Endothelial cell of umbilical vein (primary cell): ENCODE results near the gene C16orf90. TPM values are rescaled to one million over a fixed set of nuclear protein-coding genes. Genes with fewer than 3 reads are reported as not detected.
A peak's percentile ranks its signal among the peaks of the same experiment; 100 is the strongest.

Source experiments
- BruUV-seq: library from RNA; stranded (reverse); fragments of 400-500 nt; replicated peaks from 2 replicates; lab custom pipeline; 2021; lab: Mats Ljungman, UMichigan
- CTCF ChIA-PET: fragments of 300-600, 350-600 bp; sonication (Branson Sonifier 250); formaldehyde crosslinking; loops from one replicate; lab custom pipeline; 2021; ENCODE audit warnings: antibody characterized with exemption, inconsistent platforms; lab: Charles Lee
- POLR2A ChIA-PET: fragments of 300-600, 350-600 bp; sonication (Branson Sonifier 250); formaldehyde crosslinking; loops from one replicate; lab custom pipeline; 2021; ENCODE audit warnings: antibody characterized with exemption, inconsistent platforms; lab: Charles Lee
- DNase-seq: peaks from one replicate; pipeline ENCODE4 v3.0.0-alpha.2; 2011; ENCODE audit warnings: low read depth, low spot score
- FAIRE-seq: peaks from 2 replicates; lab custom pipeline; 2011; peaks lifted over from hg19 to GRCh38; lab: Jason Lieb, UNC
- H2AFZ ChIP-seq: 2 replicates; pipeline ENCODE4 v1.6.0; 2012; ENCODE audit warnings: low read depth, low read length, control low read depth, inconsistent platforms
- H3K27ac ChIP-seq: 2 replicates; pipeline ENCODE4 v1.5.1; 2011; ENCODE audit warnings: low read depth, mild to moderate bottlenecking, control low read depth, low read length, moderate library complexity; ENCODE audit not compliant: insufficient read depth
- H3K27me3 ChIP-seq, 2 experiments: 2 replicates each; pipeline versions ENCODE4 v1.6.0 to v1.6.1; 2011; ENCODE audit warnings: low read length in 2 of 2, mixed read lengths in 1 of 2; ENCODE audit not compliant: control insufficient read depth in 2 of 2, insufficient read depth in 2 of 2
- H3K36me3 ChIP-seq, 2 experiments: 2 replicates in 1 of 2; 3 replicates in 1 of 2; pipeline ENCODE4 v1.5.1; 2011; ENCODE audit warnings: low read length in 2 of 2, mild to moderate bottlenecking in 1 of 2, moderate library complexity in 1 of 2; ENCODE audit not compliant: control insufficient read depth in 2 of 2, insufficient read depth in 2 of 2; ENCODE audit errors: extremely low read depth in 1 of 2
- H3K4me1 ChIP-seq: 3 replicates; pipeline ENCODE4 v1.5.1; 2011; ENCODE audit warnings: mild to moderate bottlenecking, low read length; ENCODE audit not compliant: control insufficient read depth, insufficient read depth; ENCODE audit errors: extremely low read depth
- H3K4me2 ChIP-seq: 2 replicates; pipeline ENCODE4 v1.6.1; 2011; ENCODE audit warnings: low read length, control low read depth, mixed read lengths; ENCODE audit not compliant: insufficient read depth
- H3K4me3 ChIP-seq, 3 experiments: fragments of 200-600 bp in 1 of 3; sonication (generic), shearing (Covaris generic) in 1 of 3; replicated peaks in 1 of 3; 2 replicates each; pipeline ENCODE4 v1.5.1; 2011 to 2016; ENCODE audit warnings: control low read depth in 3 of 3, low read length in 3 of 3, mild to moderate bottlenecking in 2 of 3, inconsistent platforms in 1 of 3, low read depth in 1 of 3, moderate library complexity in 1 of 3; ENCODE audit not compliant: insufficient read depth in 1 of 3
- H3K79me2 ChIP-seq: 2 replicates; pipeline ENCODE4 v1.6.0; 2012; ENCODE audit warnings: low read length, inconsistent platforms; ENCODE audit not compliant: control insufficient read depth, insufficient read depth
- H3K9ac ChIP-seq: replicated peaks from 2 replicates; pipeline ENCODE3; 2011; ENCODE audit warnings: low read length, control low read depth; ENCODE audit not compliant: insufficient read depth; ENCODE audit errors: extremely low read depth
- H3K9me1 ChIP-seq: replicated peaks from 3 replicates; pipeline ENCODE4 v1.6.0; 2011; ENCODE audit warnings: mild to moderate bottlenecking, low read length; ENCODE audit not compliant: control insufficient read depth, insufficient read depth; ENCODE audit errors: extremely low read depth
- H3K9me3 ChIP-seq: replicated peaks from 2 replicates; pipeline ENCODE4 v1.5.1; 2012; ENCODE audit warnings: low read length, inconsistent platforms; ENCODE audit not compliant: control insufficient read depth, insufficient read depth
- H4K20me1 ChIP-seq: replicated peaks from 2 replicates; pipeline ENCODE3; 2011; ENCODE audit warnings: mild to moderate bottlenecking, low read length; ENCODE audit not compliant: control insufficient read depth, insufficient read depth; ENCODE audit errors: extremely low read depth
- CTCF ChIP-seq, 2 donors: IDR thresholded peaks; 1 replicate in 1 of 2; 2 replicates in 1 of 2; pipeline ENCODE4 v1.5.1; 2011; ENCODE audit warnings: low read length in 2 of 2, mild to moderate bottlenecking in 2 of 2, moderate library complexity in 2 of 2, control low read depth in 1 of 2, inconsistent platforms in 1 of 2, low read depth in 1 of 2; ENCODE audit not compliant: insufficient read depth in 1 of 2; ENCODE audit errors: extremely low read depth in 1 of 2
- EZH2 ChIP-seq: IDR thresholded peaks from 2 replicates; pipeline ENCODE4 v1.6.1; 2012; ENCODE audit warnings: borderline replicate concordance, low read depth, mild to moderate bottlenecking, moderate library complexity, low read length, inconsistent platforms; ENCODE audit not compliant: severe bottlenecking
- FOS ChIP-seq: IDR thresholded peaks from 2 replicates; pipeline ENCODE4 v1.6.1; 2011; ENCODE audit warnings: mild to moderate bottlenecking, low read length, moderate library complexity, borderline replicate concordance; ENCODE audit not compliant: insufficient read depth
- GATA2 ChIP-seq: IDR thresholded peaks from 2 replicates; pipeline ENCODE4 v1.7.0; 2011; ENCODE audit warnings: low read depth, mild to moderate bottlenecking, moderate library complexity, mixed read lengths, low read length; ENCODE audit not compliant: insufficient read length, insufficient read depth
- JUN ChIP-seq: IDR thresholded peaks from 2 replicates; pipeline ENCODE4 v1.6.1; 2011; ENCODE audit warnings: borderline replicate concordance, low read depth; ENCODE audit not compliant: insufficient read length, insufficient read depth
- MAX ChIP-seq: IDR thresholded peaks from 2 replicates; pipeline ENCODE4 v1.6.1; 2011; ENCODE audit not compliant: insufficient read depth, insufficient read length
- MYC ChIP-seq: IDR thresholded peaks from one replicate; pipeline ENCODE4 v1.6.1; 2011; ENCODE audit warnings: mild to moderate bottlenecking, low read depth, low read length
- POLR2A ChIP-seq: IDR thresholded peaks from 2 replicates; pipeline ENCODE4 v1.6.1; 2012; ENCODE audit warnings: low read depth, mild to moderate bottlenecking, control low read depth, low read length
- POLR2AphosphoS5 ChIP-seq: IDR thresholded peaks from 2 replicates; pipeline ENCODE4 v1.6.1; 2012; ENCODE audit warnings: low read depth, mild to moderate bottlenecking, control low read depth, low read length, moderate library complexity; ENCODE audit not compliant: insufficient read depth
- dilution Hi-C: fragments of 300-500 bp; cut with MboI; formaldehyde crosslinking; loops from one replicate; pipeline ENCODE4 v1.15.0; 2019; ENCODE audit warnings: low sequenced_read_pairs; ENCODE audit not compliant: extremely low pct_ligation_motif_present
- intact Hi-C: fragments of 100-400 bp; cut with micrococcal nuclease; formaldehyde crosslinking; loops from one replicate; pipeline ENCODE4 v1.10.0; 2022
- polyA plus RNA-seq, 4 experiments: library from polyadenylated mRNA; depleted of rRNA in 3 of 4; stranded (reverse) in 3 of 4; unstranded in 1 of 4; fragments of >200 nt; gene quantifications; 2 replicates each; pipeline versions ENCODE4 v1.2.1 to v1.2.3, GENCODE V29; 2011 to 2012; ENCODE audit warnings: missing spikeins in 1 of 4
- total RNA-seq: library from RNA; stranded (reverse); gene quantifications from 2 replicates; pipeline ENCODE4 v1.2.3, GENCODE V29; 2021

Gene C16orf90
- total and polyA plus RNA-seq, 2 donors (not counting 3 experiments of a cell fraction or from before 2014, with no cell fraction given): not detected

GRCh38 chr16:3520841-3521240, 25.6 kb upstream of the C16orf90 start:
- DNase-seq (no peak), FAIRE-seq (no peak)
- CTCF ChIA-PET: no interaction called here
- no peaks in the 10 kb centered on the region for H4K20me1 ChIP-seq
- no peaks in the 10 kb centered on the region for H3K79me2 ChIP-seq
- dilution Hi-C loops: no loop called here
- no peaks in the 10 kb centered on the region for H3K4me1 ChIP-seq
- no peaks in the 10 kb centered on the region for H3K9me3 ChIP-seq
- H3K27ac ChIP-seq: no peak overlapping the region
- no peak overlapping the region for H3K4me2 ChIP-seq
- no peaks in the 10 kb centered on the region for H3K9me1 ChIP-seq
- no peak overlapping the region for H2AFZ ChIP-seq
- POLR2A ChIA-PET: no interaction called here
- no peak for TF ChIP-seq POLR2A
- TF ChIP-seq MYC: no peak
- no peak for TF ChIP-seq JUN
- no peak for TF ChIP-seq CTCF (IDR thresholded peaks at IDR 0.05; ENCODE audit: extremely low read depth in 1 of 2, insufficient read depth in 1 of 2, low read depth in 1 of 2, low read length in 2 of 2)
- peaks cover 2 to 11% of the 10 kb centered on the region in 2 experiments for H3K36me3 ChIP-seq
- no peak overlapping the region for H3K4me3 ChIP-seq
- no peaks in the 10 kb centered on the region for H3K27me3 ChIP-seq
- intact Hi-C loops: no loop called here
- H3K9ac ChIP-seq: no peak overlapping the region
- BruUV-seq: no TSS peak

- Histone ChIP-seq H3K27me3 (no peaks in the 10 kb centered on the region), H4K20me1 (no peaks in the 10 kb centered on the region), H3K9me3 (no peaks in the 10 kb centered on the region), H3K36me3 (peaks cover 2 to 11% of the 10 kb centered on the region in 2 experiments), H3K4me1 (no peaks in the 10 kb centered on the region), H3K4me2 (no peak overlapping the region), H3K9me1 (no peaks in the 10 kb centered on the region), H3K4me3 (no peak overlapping the region), H3K27ac (no peak overlapping the region), H2AFZ (no peak overlapping the region), H3K9ac (no peak overlapping the region), H3K79me2 (no peaks in the 10 kb centered on the region)
- DNase-seq (no peak), FAIRE-seq (peak; percentile 35)
- no TSS peak for BruUV-seq
- dilution Hi-C loops: no loop called here
- POLR2A ChIA-PET: no interaction called here
- CTCF ChIA-PET: no interaction called here
- TF ChIP-seq MYC: no peak
- TF ChIP-seq MAX: no peak
- no peak for TF ChIP-seq POLR2A
- TF ChIP-seq EZH2: no peak
- no peak for TF ChIP-seq JUN
- no peak for TF ChIP-seq CTCF (IDR thresholded peaks at IDR 0.05; ENCODE audit: extremely low read depth in 1 of 2, insufficient read depth in 1 of 2, low read depth in 1 of 2, low read length in 2 of 2)
- no peak for TF ChIP-seq POLR2AphosphoS5
- TF ChIP-seq GATA2: no peak
- TF ChIP-seq FOS: no peak
- intact Hi-C loops: no loop called here
Observed at GRCh38 chr16:3520413-3520812, 25.1 kb upstream of the C16orf90 start.
